GM18868 (cell line): Measurements from ENCODE around the gene RNF113B.

Experiments
- ATAC-seq: cut with Tn5 transposase; IDR thresholded peaks from one replicate; pipeline ENCODE4 v1.9.1; 2021; ENCODE audit warnings: mild to moderate bottlenecking, moderate library complexity; ENCODE audit not compliant: unreplicated experiment

The RNF113B gene

GRCh38 chr13:98176777-98177608 lies at the start of gene RNF113B:
Gene RNF113B, minus strand, starts transcription at chr13:98177269. Its CDS starts 33 bp downstream, at chr13:98177236.
- no peak for ATAC-seq

GRCh38 chr13:98226496-98226895 lies 49.4 kb upstream of the RNF113B start:
- no peak for ATAC-seq

GRCh38 chr13:98225036-98225940 lies 48.2 kb upstream of the RNF113B start:
- ATAC-seq, result no peak

- ATAC-seq, result no peak
Measured at GRCh38 chr13:98224557-98224956, 47.5 kb upstream of the RNF113B start.

- no peak for ATAC-seq
Measured at GRCh38 chr13:98223741-98224140, 46.7 kb upstream of the RNF113B start.

GRCh38 chr13:98222816-98223215 lies 45.7 kb upstream of the RNF113B start:
- no peak for ATAC-seq

GRCh38 chr13:98222081-98222554 lies 45.0 kb upstream of the RNF113B start:
- no peak for ATAC-seq

- no peak for ATAC-seq
Measured at GRCh38 chr13:98221234-98221633, 44.2 kb upstream of the RNF113B start.

- no peak for ATAC-seq
Measured at GRCh38 chr13:98220271-98220791, 43.3 kb upstream of the RNF113B start.

GRCh38 chr13:98219685-98220084 lies 42.6 kb upstream of the RNF113B start:
- no peak for ATAC-seq

GRCh38 chr13:98217597-98217996 lies 40.5 kb upstream of the RNF113B start:
- no peak for ATAC-seq

- peak; percentile 71 for ATAC-seq
Measured at GRCh38 chr13:98216711-98217285, 39.7 kb upstream of the RNF113B start.

- peak; percentile 26 for ATAC-seq
Measured at GRCh38 chr13:98216135-98216565, 39.1 kb upstream of the RNF113B start.

GRCh38 chr13:98215508-98215907 lies 38.4 kb upstream of the RNF113B start:
- ATAC-seq, result no peak

GRCh38 chr13:98214707-98215106 lies 37.6 kb upstream of the RNF113B start:
- no peak for ATAC-seq

GRCh38 chr13:98214008-98214643 lies 37.1 kb upstream of the RNF113B start:
- ATAC-seq, result no peak

GRCh38 chr13:98213354-98213753 lies 36.3 kb upstream of the RNF113B start:
- no peak for ATAC-seq

GRCh38 chr13:98212763-98213162 lies 35.7 kb upstream of the RNF113B start:
- no peak for ATAC-seq

GRCh38 chr13:98208606-98209005 lies 31.5 kb upstream of the RNF113B start:
- ATAC-seq, result no peak

GRCh38 chr13:98207416-98207815 lies 30.3 kb upstream of the RNF113B start:
- no peak for ATAC-seq
